NK-92 (cell line): ENCODE data around the gene HOXA3.

Experiments used
- DNase-seq: peaks from one replicate; lab custom pipeline; 2025; ENCODE audit not compliant: unreplicated experiment; lab: John Stamatoyannopoulos, UW

HOXA3 gene

GRCh38 chr7:27064159-27064558 is 88.2 kb downstream of the HOXA3 start:
- no peak for DNase-seq

- no peak for DNase-seq
Observed at GRCh38 chr7:27062946-27063345, 89.4 kb downstream of the HOXA3 start.
